HL-60 (cell line): Measurements from ENCODE around the gene SAPCD2.
"Not testable (repeated sequence)": the region's sequence is repeated elsewhere in the genome, so short reads cannot be mapped to it uniquely, and the experiment has no call there.

Experiments used
- DNase-seq, 2 experiments: peaks; one replicate each; pipeline ENCODE4 v3.0.0-alpha.2; 2010 to 2020; ENCODE audit warnings: low read depth in 1 of 2, low spot score in 1 of 2
- H3K27ac ChIP-seq: fragments of 250-450 bp; sonication (Bioruptor Pico); replicated peaks from 2 replicates; pipeline ENCODE4 v1.5.1; 2020; ENCODE audit warnings: mild to moderate bottlenecking, moderate library complexity
- H3K27me3 ChIP-seq: fragments of 250-450 bp; sonication (Bioruptor Pico); 2 replicates; pipeline ENCODE4 v1.5.1; 2021; ENCODE audit warnings: mild to moderate bottlenecking, moderate library complexity; ENCODE audit not compliant: insufficient read depth, poor library complexity, severe bottlenecking
- H3K4me3 ChIP-seq: replicated peaks from 2 replicates; pipeline ENCODE4 v1.5.1; 2011; ENCODE audit warnings: mild to moderate bottlenecking, control low read depth, low read length; ENCODE audit not compliant: insufficient read depth
- CTCF ChIP-seq: IDR thresholded peaks from one replicate; pipeline ENCODE4 v1.5.1; 2011; ENCODE audit warnings: low read length, control low read depth, inconsistent platforms; ENCODE audit not compliant: insufficient read depth
- GABPA ChIP-seq: IDR thresholded peaks from 2 replicates; pipeline ENCODE4 v1.6.1; 2012; ENCODE audit warnings: low read depth
- POLR2AphosphoS5 ChIP-seq: IDR thresholded peaks from 2 replicates; pipeline ENCODE4 v1.6.1; 2012; ENCODE audit warnings: low read depth
- REST ChIP-seq: IDR thresholded peaks from 2 replicates; pipeline ENCODE4 v1.6.1; 2012; ENCODE audit warnings: low read depth; ENCODE audit not compliant: insufficient replicate concordance
- SPI1 ChIP-seq: IDR thresholded peaks from 2 replicates; pipeline ENCODE4 v1.6.1; 2012; ENCODE audit warnings: low read depth, mild to moderate bottlenecking, borderline replicate concordance

Gene SAPCD2

GRCh38 chr9:137035937-137036336, 34.4 kb downstream of the SAPCD2 start:
- DNase-seq, result no peak
- Histone ChIP-seq H3K4me3 (no peak overlapping the region), H3K27ac (no peak overlapping the region), H3K27me3 (no peaks in the 10 kb centered on the region)
- TF ChIP-seq GABPA, result no peak
- TF ChIP-seq POLR2AphosphoS5, result 0 out of 2 replicates have a peak, but pooled peaks have one; percentile 18

GRCh38 chr9:137035507-137035834, 34.9 kb downstream of the SAPCD2 start:
- no peak for DNase-seq
- Histone ChIP-seq H3K27me3 (no peaks in the 10 kb centered on the region), H3K4me3 (peak overlapping the region; percentile 25), H3K27ac (peak overlapping the region; percentile 84)
- TF ChIP-seq REST, result no peak
- no peak for TF ChIP-seq SPI1
- no peak for TF ChIP-seq CTCF
- no peak for TF ChIP-seq GABPA
- no peak for TF ChIP-seq POLR2AphosphoS5

GRCh38 chr9:137034709-137035506, 35.4 kb downstream of the SAPCD2 start:
- DNase-seq, result peak; percentile 82 to 93
- Histone ChIP-seq H3K27me3 (no peaks in the 10 kb centered on the region), H3K4me3 (peak overlapping the region; percentile 88), H3K27ac (peak overlapping the region; percentile 84)
- TF ChIP-seq CTCF (peak; percentile 81), GABPA (no peak), POLR2AphosphoS5 (peak; percentile 47; the same call in 1 of the 2 replicates)

GRCh38 chr9:137034039-137034708, 36.2 kb downstream of the SAPCD2 start:
- peak; percentile 95 for DNase-seq
- Histone ChIP-seq H3K27ac (peak overlapping the region; percentile 98), H3K4me3 (peak overlapping the region; percentile 88), H3K27me3 (no peaks in the 10 kb centered on the region)
- peak; percentile 37 for TF ChIP-seq POLR2AphosphoS5
- TF ChIP-seq SPI1, result no peak; the same call in 1 of the 2 replicates

GRCh38 chr9:137033481-137033880, 36.9 kb downstream of the SAPCD2 start:
- not testable (repeated sequence) for H3K27me3 ChIP-seq, DNase-seq
- peak overlapping the region; percentile 88 for H3K4me3 ChIP-seq
- peak overlapping the region; percentile 98 for H3K27ac ChIP-seq

- TF ChIP-seq REST, result no peak
- TF ChIP-seq POLR2AphosphoS5, result peak; percentile 48
- peak; percentile 97 to 98 for DNase-seq
- peak overlapping the region; percentile 88 for H3K4me3 ChIP-seq
- H3K27ac ChIP-seq, result peak overlapping the region; percentile 98
- no peaks in the 10 kb centered on the region for H3K27me3 ChIP-seq
These were observed 37.5 kb downstream of the SAPCD2 start for GRCh38 chr9:137032858-137033257.
